ENCODE measurements around the gene NSD2.
A peak's percentile ranks its signal among the peaks of the same experiment; 100 is the strongest.
"Not testable (repeated sequence)": the region's sequence is repeated elsewhere in the genome, so short reads cannot be mapped to it uniquely, and the experiment has no call there.

The NSD2 gene

DNA sequence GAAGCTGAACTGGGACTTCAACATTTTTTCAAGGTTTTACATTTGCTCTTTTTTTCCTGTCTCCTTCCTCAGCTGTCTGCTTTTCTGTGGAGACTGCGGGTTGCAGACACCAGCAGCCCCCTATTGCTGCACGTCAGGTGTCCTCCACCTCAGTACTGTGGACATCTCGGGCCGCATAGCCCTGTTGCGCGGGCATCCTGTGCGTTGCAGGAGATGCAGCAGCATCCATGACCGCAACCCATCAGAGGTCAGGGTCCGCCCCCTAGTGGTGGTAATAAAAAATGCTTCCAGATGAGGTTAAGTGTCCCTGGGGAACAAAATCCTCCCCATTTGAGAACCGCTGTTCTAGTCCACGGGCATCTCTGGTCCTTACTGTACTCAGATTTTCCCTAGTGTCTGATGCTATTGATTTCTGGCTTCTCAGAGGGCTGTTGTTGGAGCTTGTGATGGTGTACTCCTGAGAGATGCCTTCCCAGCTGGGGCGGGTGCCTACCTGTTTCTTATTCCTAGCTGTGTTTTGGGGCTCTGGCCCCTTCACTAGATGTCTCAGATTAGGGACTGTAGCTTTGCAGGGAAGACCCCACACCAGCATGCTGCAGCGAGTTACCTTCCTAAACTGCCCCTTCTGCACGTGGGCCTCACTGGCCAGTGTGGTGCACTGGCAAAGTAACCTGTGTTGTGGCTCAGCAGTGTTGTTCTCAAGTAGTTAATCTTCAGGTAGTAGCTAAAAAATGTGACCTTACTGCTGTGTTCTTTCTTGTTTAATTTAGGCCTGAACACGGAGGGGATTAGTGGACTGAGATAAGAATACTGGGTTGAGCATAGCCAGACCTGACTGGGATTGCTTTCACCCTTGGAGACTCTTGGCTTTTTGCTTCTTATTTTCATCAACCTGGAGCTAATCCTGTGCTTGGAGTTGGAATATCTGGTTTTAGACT is 28.2 kb downstream of the NSD2 start:
- DNase-seq (ENCODE audit: low spot score): peak; percentile 91

DNA sequence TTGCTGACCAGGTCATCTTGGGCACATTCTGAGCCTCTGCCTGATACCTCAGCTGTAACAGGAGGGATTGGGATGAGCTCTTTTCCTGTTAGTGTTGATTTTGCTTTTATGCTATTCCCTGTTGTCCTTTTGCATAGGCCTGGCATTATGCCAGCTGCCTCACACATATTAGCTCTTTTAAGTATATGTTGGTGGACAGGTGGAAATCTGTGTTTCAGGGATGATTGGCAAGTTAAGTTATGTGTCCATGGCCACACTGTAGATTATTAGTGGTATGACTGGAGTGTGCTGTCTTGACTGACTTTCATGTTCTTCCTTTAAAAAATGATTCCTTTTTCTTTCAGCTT is 28.9 kb downstream of the NSD2 start:
- DNase-seq (ENCODE audit: low spot score): no peak

DNA sequence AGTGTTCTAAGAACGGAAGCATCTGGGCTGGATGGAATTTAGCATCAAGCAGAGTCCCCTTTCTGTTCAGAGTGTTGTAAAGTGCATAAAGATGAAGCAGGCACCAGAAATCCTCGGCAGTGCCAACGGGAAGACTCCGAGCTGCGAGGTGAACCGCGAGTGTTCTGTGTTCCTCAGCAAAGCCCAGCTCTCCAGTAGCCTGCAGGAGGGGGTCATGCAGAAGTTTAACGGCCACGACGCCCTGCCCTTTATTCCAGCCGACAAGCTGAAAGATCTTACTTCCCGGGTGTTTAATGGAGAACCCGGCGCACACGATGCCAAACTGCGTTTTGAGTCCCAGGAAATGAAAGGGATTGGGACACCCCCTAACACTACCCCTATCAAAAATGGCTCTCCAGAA is 29.4 kb downstream of the NSD2 start:
- DNase-seq (ENCODE audit: low spot score): no peak

DNA sequence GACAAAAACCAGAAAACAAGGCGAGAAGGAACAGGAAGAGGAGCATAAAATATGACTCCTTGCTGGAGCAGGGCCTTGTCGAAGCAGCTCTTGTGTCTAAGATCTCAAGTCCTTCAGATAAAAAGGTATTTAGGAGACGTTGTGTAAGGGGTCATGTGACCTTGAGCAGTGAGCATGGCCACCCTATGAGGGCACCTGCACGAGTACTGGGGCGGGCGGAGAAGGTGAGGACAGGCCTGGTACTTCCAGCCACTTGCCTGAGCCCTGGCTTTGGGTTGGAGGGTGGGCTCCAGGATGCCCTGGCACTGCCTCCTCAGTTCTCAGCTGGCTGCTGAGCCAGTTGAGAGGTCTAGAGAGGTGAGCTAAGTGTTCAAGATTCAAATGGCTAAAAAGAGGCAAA is 29.9 kb downstream of the NSD2 start:
- DNase-seq (ENCODE audit: low spot score): no peak

DNA sequence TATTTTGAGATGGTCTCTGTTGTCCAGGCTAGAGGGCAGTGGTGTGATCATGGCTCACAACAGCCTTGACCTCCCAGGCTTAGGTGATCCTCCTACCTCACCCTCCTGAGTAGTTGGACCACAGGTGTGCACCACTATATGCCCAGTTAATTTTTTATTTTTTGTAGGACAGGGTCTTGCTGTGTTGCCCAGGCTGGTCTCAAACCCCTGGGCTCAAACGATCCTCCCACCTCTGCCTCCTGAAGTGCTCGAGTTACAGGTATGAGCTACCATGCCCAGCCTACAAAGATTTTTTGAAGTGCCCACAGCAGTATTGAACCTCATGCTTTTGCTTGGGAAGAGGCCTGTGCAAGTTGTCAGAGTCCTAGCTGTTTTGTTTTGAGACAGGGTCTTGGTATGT is 31.1 kb downstream of the NSD2 start:
- no peak for DNase-seq (ENCODE audit: low spot score)

DNA sequence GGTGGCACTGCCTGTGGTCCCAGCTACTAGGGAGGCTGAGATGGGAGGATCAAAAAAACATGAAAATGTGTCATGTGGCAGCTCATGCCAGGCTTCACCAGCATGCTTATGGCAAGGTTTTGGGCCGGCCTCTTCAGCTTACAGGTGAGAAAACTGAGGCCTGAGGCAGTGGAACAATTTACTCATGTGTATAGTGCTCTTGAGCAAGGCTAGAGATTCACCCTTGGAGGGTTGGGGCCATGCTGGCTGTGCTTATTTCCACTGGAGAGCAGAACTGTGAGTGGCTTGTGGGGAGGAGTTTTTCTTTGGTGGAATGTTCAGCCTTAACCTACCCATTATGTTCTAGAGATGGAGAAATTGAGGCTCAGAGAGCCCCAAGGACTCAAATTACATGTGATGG is 31.8 kb downstream of the NSD2 start:
- no peak for DNase-seq (ENCODE audit: low spot score)

DNA sequence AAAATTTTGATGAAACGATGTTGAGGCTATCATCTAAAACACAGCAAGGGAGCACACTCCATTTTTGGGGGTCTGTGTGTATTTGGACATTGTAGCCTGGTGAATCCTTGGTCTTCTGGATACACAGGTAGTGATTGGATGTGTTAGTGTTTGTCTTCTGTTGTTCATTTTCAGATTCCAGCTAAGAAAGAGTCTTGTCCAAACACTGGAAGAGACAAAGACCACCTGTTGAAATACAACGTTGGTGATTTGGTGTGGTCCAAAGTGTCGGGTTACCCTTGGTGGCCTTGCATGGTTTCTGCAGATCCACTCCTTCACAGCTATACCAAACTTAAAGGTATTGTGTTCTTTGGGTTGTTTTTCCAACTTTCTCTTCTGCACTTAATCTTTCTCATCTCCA is 32.8 kb downstream of the NSD2 start:
- DNase-seq (ENCODE audit: low spot score): no peak

DNA sequence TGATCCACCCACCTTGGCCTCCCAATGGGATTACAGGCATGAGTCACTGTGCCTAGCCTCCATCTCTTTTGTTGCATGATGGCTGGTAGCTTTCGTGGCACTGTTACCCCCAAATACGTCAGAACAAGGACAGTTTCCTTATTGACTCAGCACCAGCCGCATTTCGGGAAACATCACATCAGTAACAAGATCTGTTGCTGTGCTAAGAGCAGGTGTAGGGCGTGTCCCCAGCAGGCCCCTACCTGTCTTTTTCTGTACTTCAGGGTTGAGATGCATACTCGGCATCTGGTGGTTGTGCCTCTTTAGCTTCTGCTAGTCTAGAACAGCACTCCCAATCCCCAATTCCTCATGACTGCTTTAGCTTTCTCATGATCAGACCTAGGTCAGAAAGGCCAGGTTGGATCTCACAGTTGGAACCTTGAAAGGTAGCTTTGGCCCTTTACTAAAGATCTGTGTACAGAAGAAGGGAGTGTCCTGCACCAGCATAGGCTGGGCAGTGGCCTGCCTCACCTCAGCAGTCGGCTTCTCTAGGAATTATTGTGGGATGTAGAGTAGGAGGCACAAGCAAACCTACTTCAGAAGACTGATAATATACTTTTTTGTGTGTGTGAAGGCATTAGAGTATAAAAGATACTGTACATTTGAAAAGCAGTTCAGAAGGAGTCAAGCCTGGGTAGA is 36.8 kb downstream of the NSD2 start:
- DNase-seq (ENCODE audit: low spot score): no peak

DNA sequence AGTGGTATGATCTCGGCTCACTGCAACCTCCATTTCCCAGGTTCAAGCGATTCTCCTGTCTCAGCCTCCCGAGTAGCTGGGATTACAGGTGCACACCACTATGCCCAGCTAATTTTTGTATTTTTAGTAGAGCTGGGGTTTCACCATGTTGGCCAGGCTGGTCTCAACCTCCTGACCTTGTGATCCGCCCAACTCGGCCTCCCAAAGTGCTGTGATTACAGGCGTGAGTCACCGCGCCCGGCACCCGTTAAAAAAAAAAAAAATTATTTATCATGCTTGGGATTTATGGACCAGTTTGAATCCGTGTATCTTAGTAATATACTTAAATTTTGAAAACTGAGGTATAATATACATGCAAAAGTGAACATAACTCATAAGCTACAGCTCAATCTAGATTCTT is 38.5 kb downstream of the NSD2 start:
- not testable (repeated sequence) for DNase-seq (ENCODE audit: low spot score)

DNA sequence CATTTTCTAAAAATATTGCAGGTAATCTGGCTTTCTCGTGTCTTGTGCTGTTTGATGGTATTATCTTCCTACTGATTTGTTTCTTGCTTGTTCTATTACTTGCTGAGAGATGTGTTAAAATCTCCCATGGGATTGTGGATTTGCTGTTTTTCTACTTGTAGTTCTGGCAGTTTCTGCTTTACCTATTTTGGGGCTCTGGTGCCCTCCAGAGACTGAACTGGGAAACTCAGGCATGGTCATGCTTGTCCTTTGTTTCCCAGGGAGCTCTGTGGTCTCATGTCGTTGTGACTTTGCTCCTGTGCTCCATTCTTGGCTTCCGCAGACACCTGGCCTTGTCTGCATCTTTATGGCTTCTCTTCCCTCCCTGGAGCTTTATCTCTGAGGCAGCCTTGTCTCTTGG is 39.5 kb downstream of the NSD2 start:
- no peak for DNase-seq (ENCODE audit: low spot score)

DNA sequence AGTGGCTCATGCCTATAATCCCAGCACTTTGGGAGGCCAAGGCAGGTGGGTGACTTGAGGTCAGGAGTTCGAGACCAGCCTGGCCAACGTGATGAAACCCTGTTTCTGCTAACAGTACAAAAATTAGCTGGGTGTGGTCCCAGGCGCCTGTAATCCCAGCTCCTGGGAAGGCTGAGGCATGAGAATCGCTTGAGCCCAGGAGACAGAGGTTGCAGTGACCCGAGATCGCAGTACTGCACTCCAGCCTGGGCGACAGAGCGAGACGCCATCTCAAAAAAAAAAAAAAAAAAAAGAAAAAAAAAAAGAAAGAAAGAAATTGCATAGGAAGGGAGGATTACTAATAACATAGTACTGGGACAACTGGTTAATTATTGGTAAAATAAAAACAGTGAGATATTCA is 40.1 kb downstream of the NSD2 start:
- DNase-seq (ENCODE audit: low spot score): not testable (repeated sequence)

DNA sequence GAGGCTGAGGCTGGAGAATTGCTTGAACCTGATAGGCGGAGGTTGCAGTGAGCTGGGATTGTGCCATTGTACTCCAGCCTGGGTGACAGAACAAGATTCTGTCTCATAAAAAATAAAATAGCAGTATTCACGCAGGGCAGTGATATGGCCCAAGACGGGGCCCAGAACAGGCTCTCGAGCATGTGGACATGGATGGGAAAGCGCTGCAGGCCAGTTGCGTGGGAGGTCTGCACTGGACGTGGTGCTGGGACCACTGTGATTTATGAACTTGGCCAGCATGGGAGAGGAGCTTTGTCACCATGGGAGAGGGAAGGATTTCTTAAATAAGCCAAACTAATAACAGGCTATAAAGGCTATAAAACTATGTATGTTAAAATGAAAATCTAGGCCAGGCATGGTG is 51.6 kb downstream of the NSD2 start:
- no peak for DNase-seq (ENCODE audit: low spot score)

DNA sequence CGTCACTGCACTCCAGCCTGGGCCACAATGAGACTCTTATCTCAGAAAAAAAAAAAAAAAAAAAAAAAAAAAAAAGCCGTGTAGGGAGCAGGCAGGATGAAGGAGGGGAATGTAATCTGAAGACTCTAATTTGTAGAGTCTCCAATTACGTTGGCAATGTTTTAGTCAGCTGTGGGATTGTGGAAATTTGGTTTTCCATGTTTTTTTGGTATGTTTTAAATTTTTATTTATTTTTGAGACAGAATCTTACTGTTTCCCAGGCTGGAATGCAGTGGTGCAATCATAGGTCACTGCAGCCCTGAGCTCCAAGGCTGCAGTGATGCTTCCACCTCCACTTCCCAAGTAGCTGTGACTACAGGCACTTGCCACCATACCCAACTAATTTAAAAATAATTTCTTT is 56.5 kb downstream of the NSD2 start:
- no peak for DNase-seq (ENCODE audit: low spot score)

DNA sequence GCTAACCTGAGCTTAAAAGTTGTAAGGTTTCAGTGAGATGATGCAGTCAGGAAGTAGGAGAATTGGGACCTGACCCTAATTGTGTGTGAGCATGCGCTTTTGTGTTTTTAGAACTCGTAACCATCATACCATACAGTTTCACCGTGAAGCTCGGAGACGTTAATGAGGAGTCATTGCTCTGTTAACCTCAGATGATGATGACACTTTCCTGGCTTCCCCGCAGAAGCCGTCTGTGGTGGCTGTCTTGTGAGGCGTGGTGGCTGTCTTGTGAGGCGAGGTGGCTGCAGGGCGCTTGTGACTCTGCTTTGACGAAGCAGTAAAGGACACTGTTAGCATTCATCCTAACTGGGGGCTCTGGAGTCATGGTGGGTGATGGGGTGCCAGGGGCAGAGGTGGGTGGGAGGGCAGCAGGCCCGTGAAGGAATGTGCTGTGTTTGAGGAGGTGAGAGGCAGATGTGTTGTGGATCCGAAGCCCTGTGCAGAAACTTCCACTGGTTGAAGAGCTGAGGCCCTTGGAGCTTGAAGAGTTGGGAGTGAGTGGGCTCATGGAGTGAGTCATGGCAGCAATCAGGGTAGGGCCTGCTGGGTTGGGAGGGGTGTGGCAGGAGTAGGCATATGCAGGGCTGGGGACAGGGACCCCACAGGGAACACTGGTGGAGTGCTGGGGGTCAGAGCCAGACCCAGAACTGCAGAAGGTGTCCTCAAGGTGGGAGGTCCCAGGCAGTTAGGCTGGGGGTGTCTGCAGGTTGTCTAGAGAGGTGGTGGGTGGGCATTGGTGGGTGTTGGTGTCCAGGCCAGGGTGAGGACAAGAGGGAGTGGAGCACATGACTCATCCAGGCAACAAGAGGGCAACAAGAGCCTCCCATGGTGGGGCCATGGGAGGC is 57.4 kb downstream of the NSD2 start:
- DNase-seq (ENCODE audit: low spot score): no peak

DNA sequence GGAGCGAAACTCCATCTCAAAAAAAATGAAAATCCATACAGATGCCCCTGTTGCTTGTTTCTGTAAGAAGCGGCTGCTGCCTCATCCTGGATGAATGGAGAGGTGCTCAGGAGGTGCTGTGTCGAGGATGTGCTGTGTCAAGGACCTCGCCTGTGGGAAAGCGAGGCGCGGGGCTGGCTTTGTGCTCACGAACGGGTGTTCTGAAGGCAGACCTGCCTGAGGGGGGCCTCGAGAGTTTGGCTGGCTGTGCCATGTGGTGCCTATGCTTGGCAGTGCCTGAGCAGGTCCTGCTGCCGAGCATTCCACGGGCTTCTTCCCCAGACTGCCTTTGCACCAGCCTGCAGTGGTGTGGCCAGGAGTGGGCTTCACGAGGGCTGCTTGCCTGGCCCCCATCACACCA is 61.5 kb downstream of the NSD2 start:
- no peak for DNase-seq (ENCODE audit: low spot score)

DNA sequence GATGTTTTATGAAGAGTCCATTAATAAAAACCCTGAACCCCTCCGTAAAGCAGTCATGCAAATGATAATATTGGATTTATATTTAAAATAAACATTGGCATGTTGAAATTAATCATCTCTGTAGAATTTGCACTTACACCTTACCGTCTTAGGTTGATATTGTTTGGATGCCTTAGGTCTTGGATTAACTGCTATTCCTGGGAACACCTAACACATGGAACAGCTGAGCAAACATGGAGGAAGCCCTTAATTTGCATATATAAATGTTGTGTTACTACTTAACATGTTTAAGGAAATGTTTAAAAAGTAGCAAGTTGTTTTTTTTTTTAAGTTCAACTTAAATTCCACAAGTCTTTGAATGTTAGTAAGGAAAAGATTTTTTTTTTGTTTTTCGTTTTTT is 62.5 kb downstream of the NSD2 start:
- DNase-seq (ENCODE audit: low spot score): no peak

DNA sequence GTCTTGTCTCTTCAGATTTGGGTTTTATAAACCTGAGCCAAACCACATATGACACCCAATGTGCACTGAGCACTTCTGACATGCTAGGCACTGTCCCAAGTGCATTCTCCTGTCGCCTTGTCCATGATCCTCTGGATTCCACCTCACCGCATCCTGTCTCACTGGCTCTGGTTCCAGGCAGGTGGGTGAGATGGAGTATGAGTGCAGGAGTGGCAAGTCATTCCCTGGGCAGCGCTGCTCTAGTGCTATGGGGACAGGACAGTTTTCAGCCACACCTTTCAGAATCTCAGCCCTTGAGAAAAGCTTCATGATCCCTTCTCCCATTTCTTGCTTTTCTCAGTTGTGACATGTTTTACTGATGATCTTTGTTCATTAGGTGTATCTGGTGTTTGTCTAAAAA is 66.4 kb downstream of the NSD2 start:
- no peak for DNase-seq (ENCODE audit: low spot score)

DNA sequence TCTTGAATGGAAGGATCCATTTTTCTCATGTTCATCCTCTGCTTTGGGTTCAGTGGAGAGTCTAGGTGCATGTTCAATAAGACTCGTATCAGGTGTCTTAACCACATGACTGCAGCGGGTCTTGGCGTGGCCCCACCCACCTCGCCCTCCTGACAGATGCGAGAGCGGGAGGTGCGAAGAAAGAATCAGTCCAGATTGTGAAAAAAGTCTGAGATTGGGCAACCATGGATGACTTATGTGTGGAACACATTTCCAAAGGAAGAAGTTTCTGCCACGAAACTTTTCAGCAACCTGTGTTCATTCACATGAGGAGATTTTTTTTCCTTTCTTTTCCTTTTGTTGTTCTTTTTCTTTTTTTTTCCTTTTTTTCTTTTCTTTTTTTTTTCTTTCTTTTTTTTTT is 66.8 kb downstream of the NSD2 start:
- DNase-seq (ENCODE audit: low spot score): no peak

DNA sequence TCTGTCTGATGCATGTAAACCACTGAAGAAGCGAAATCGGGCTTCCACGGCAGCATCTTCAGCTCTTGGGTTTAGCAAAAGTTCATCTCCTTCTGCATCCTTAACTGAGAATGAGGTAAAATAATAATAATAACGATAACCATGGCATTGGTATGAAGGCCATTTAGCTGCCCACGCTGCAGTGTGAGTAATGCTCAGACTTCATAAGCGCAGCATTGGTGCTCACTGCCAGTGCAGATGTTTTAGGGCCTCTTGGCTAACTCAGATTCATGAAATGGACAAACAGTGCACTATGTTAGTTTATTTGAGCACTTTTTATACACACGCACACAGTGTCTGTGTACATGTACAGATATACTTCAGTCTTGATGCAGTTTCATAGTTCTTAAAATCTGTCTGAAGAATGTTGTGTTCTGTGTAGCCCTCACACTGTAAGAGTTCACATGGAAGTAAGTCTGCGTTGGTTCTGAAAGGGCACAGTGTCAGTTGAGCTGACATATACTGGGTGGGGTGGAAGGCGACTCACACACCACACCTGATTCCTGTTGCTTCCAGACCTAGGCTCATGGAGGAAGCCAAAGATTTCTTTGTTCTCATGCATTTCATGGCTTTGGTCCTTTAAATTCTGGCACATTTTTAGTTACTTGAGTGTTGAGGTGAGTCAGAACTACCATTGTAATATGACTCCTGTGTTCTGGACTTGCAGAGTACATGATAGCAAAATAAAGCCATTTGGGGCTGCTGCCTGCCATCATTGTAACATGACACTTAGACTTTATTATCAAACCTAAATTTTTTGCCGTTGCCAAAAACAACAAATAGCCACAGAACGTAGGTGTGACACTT is 68.7 kb downstream of the NSD2 start:
- DNase-seq (ENCODE audit: low spot score): no peak

DNA sequence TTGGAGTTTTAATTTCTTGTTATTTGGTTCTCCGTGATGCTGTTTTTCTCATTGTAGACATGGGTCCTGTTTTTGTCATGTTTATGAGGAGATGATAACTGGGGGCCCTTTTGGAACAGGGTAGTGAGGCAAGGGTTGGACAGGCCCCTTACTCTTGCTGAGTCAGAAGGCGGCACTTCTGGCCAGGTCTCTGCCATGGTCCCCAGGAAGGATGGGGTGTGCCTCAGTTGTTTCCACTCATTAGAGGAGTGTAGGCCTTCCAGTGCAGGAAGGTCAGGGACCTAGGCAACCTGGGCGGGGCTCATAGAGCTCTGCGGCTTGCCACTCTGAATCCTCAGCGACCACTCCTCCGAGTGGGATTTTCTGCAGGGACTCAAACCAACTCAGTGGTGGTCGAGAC is 69.4 kb downstream of the NSD2 start:
- no peak for DNase-seq (ENCODE audit: low spot score)

DNA sequence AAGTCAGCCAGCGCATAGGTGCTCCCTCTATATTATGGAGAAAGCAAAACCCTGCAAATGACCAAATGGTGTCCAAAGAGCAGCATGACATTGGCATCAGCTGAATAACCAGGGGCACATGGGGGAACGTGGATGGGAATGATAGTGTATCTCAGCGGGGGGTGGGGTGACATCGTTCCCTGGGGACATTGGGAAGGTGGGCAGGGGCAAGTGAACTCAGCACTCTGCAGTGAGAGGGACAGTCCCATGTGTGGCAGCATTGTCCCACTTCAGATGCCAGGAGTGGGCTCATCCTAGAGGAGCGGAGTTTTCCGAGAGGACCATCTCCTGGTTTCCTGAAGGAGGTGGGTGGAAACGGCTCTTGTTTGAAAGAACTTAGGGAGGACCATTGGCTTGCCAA is 72.7 kb downstream of the NSD2 start:
- DNase-seq (ENCODE audit: low spot score): no peak

Data from germinal center (tissue), 1 donor.